Testis (tissue), 3 donors: ENCODE results near the gene CEMIP. TPM values are rescaled to one million over a fixed set of nuclear protein-coding genes. Genes with fewer than 3 reads are reported as not detected.

ENCODE experiments used
- DNase-seq: peaks from one replicate; pipeline ENCODE4 v3.0.0-alpha.2; 2019
- H3K27ac ChIP-seq, 2 donors: fragments of 200-600 bp; sonication (generic); one replicate each; pipeline ENCODE4 v1.5.1; 2019
- H3K27me3 ChIP-seq: fragments of 200-600 bp; sonication (generic); one replicate; pipeline ENCODE4 v1.5.1; 2019
- H3K36me3 ChIP-seq: fragments of 200-600 bp; sonication (generic); one replicate; pipeline ENCODE4 v1.5.1; 2017; ENCODE audit warnings: low read depth; ENCODE audit errors: missing control alignments
- H3K4me1 ChIP-seq: fragments of 200-600 bp; sonication (generic); one replicate; pipeline ENCODE4 v1.5.1; 2019
- H3K4me3 ChIP-seq, 2 donors: fragments of 200-600 bp; sonication (generic); one replicate each; pipeline ENCODE4 v1.5.1; 2017 to 2019
- H3K9me3 ChIP-seq: fragments of 200-600 bp; sonication (generic); one replicate; pipeline ENCODE4 v1.5.1; 2017
- POLR2A ChIP-seq: fragments of 450-650 bp; IDR thresholded peaks from one replicate; pipeline ENCODE4 v1.6.1; 2017; ENCODE audit warnings: antibody characterized with exemption, mild to moderate bottlenecking, moderate library complexity
- WGBS, 2 donors: methylation state at CpG; one replicate each; pipeline ENCODE4 v1.1.5; 2018; 5-methylcytosine and 5-hydroxymethylcytosine counted together
- intact Hi-C: fragments of 100-400 bp; cut with DNase I; formaldehyde crosslinking; loops from one replicate; pipeline ENCODE4 v1.15.1; 2023; ENCODE audit warnings: low total_unique reads
- polyA plus RNA-seq: library from polyadenylated mRNA; stranded (reverse); fragments of 350-450 nt; fragmentation: Illumina TruSeq; extraction: RNeasy Lipid Tissue Mini Kit (QIAGEN cat#74804); gene quantifications from one replicate; pipeline ENCODE4 v1.2.3, GENCODE V29; 2014; ENCODE audit warnings: low read depth, low replicate concordance; ENCODE audit not compliant: insufficient read depth
- total RNA-seq, 2 donors: library from RNA; depleted of rRNA; stranded (reverse); fragments of >200 nt; gene quantifications; one replicate each; pipeline ENCODE4 v1.2.3, GENCODE V29; 2016
- TF ChIP-seq, protein P1 (sequence below), 3 experiments: fragments of 450-650 bp in 2 of 3; fragments of 200-600 bp in 1 of 3; sonication (generic) in 1 of 3; IDR thresholded peaks; one replicate each; pipeline ENCODE4 v1.5.1; 2016 to 2019; ENCODE audit warnings: antibody characterized with exemption in 3 of 3, mild to moderate bottlenecking in 2 of 3, moderate library complexity in 1 of 3

The CEMIP gene
- total and polyA plus RNA-seq, 3 donors from 2014 or later = 7.5 to 21.5 (median 8.3) TPM

DNA sequence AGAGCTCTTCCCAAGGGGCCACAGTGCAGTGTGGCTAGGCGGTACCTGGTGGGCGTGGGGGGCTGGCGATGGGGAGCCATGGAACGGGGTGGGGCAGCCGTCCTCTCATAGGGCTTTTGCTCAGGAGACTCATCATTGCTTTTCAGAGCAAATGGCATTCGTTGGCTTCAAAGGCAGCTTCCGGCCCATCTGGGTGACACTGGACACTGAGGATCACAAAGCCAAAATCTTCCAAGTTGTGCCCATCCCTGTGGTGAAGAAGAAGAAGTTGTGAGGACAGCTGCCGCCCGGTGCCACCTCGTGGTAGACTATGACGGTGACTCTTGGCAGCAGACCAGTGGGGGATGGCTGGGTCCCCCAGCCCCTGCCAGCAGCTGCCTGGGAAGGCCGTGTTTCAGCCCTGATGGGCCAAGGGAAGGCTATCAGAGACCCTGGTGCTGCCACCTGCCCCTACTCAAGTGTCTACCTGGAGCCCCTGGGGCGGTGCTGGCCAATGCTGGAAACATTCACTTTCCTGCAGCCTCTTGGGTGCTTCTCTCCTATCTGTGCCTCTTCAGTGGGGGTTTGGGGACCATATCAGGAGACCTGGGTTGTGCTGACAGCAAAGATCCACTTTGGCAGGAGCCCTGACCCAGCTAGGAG is 169.6 kb downstream of the CEMIP start:
- 96 to 99% methylated on average over 9 to 13 of the region's 13 CpGs for WGBS, 2 donors
- intact Hi-C loops = no loop called here
- no peaks in the 10 kb centered on the region for H3K4me1 ChIP-seq
- H3K4me3 ChIP-seq = no peak overlapping the region
- no peak for DNase-seq
- no peak overlapping the region for H3K27ac ChIP-seq
- H3K36me3 ChIP-seq = no peaks in the 10 kb centered on the region
- H3K27me3 ChIP-seq = no peaks in the 10 kb centered on the region
- TF ChIP-seq POLR2A = no peak
- H3K9me3 ChIP-seq = no peaks in the 10 kb centered on the region

DNA sequence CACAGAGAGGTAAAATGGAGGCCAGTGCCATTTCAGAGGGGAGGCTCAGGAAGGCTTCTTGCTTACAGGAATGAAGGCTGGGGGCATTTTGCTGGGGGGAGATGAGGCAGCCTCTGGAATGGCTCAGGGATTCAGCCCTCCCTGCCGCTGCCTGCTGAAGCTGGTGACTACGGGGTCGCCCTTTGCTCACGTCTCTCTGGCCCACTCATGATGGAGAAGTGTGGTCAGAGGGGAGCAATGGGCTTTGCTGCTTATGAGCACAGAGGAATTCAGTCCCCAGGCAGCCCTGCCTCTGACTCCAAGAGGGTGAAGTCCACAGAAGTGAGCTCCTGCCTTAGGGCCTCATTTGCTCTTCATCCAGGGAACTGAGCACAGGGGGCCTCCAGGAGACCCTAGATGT is 170.6 kb downstream of the CEMIP start:
- Histone ChIP-seq H3K9me3 (no peaks in the 10 kb centered on the region), H3K36me3 (no peaks in the 10 kb centered on the region), H3K4me1 (no peaks in the 10 kb centered on the region), H3K27ac (no peak overlapping the region), H3K27me3 (no peaks in the 10 kb centered on the region), H3K4me3 (no peak overlapping the region)
- TF ChIP-seq, protein P1, sequence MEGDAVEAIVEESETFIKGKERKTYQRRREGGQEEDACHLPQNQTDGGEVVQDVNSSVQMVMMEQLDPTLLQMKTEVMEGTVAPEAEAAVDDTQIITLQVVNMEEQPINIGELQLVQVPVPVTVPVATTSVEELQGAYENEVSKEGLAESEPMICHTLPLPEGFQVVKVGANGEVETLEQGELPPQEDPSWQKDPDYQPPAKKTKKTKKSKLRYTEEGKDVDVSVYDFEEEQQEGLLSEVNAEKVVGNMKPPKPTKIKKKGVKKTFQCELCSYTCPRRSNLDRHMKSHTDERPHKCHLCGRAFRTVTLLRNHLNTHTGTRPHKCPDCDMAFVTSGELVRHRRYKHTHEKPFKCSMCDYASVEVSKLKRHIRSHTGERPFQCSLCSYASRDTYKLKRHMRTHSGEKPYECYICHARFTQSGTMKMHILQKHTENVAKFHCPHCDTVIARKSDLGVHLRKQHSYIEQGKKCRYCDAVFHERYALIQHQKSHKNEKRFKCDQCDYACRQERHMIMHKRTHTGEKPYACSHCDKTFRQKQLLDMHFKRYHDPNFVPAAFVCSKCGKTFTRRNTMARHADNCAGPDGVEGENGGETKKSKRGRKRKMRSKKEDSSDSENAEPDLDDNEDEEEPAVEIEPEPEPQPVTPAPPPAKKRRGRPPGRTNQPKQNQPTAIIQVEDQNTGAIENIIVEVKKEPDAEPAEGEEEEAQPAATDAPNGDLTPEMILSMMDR (IDR thresholded peaks at IDR 0.05) = no peak
- no peak for TF ChIP-seq POLR2A
- 89 to 100% methylated on average over 2 to 4 of the region's 4 CpGs for WGBS, 2 donors
- DNase-seq = no peak
- intact Hi-C loops = loop anchor here (10.0 kb wide), 1 partner anchor 165 kb away; no protein-coding TSS in a partner anchor

DNA sequence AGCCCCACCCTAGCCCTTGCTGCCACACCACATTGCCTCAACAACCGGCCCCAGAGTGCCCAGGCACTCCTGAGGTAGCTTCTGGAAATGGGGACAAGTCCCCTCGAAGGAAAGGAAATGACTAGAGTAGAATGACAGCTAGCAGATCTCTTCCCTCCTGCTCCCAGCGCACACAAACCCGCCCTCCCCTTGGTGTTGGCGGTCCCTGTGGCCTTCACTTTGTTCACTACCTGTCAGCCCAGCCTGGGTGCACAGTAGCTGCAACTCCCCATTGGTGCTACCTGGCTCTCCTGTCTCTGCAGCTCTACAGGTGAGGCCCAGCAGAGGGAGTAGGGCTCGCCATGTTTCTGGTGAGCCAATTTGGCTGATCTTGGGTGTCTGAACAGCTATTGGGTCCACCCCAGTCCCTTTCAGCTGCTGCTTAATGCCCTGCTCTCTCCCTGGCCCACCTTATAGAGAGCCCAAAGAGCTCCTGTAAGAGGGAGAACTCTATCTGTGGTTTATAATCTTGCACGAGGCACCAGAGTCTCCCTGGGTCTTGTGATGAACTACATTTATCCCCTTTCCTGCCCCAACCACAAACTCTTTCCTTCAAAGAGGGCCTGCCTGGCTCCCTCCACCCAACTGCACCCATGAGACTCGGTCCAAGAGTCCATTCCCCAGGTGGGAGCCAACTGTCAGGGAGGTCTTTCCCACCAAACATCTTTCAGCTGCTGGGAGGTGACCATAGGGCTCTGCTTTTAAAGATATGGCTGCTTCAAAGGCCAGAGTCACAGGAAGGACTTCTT is 171.3 kb downstream of the CEMIP start:
- no peak overlapping the region for H3K4me3 ChIP-seq
- H3K27me3 ChIP-seq = no peaks in the 10 kb centered on the region
- no peak for DNase-seq
- H3K27ac ChIP-seq = no peak overlapping the region
- no peaks in the 10 kb centered on the region for H3K4me1 ChIP-seq
- intact Hi-C loops = loop anchor here (10.0 kb wide), 1 partner anchor 166 kb away; no protein-coding TSS in a partner anchor
- WGBS, 2 donors = 92 to 95% methylated on average over 8 of the region's 8 CpGs
- no peaks in the 10 kb centered on the region for H3K36me3 ChIP-seq
- no peaks in the 10 kb centered on the region for H3K9me3 ChIP-seq
- TF ChIP-seq POLR2A = no peak
- TF ChIP-seq, protein P1 (IDR thresholded peaks at IDR 0.05) = no peak

- 68 to 78% methylated on average over 5 of the region's 5 CpGs for WGBS, 2 donors
- TF ChIP-seq, protein P1 (IDR thresholded peaks at IDR 0.05) = no peak
- DNase-seq = no peak
- H3K4me3 ChIP-seq = no peak overlapping the region
- intact Hi-C loops = loop anchor here (10.0 kb wide), 1 partner anchor 167 kb away; no protein-coding TSS in a partner anchor
- no peak overlapping the region for H3K27ac ChIP-seq
- H3K36me3 ChIP-seq = no peaks in the 10 kb centered on the region
- H3K4me1 ChIP-seq = no peaks in the 10 kb centered on the region
- no peaks in the 10 kb centered on the region for H3K27me3 ChIP-seq
- H3K9me3 ChIP-seq = no peaks in the 10 kb centered on the region
These were observed 172.8 kb downstream of the CEMIP start for GRCh38 chr15:80951941-80952340.
